Heart left ventricle (tissue), 13 donors: ENCODE measurements around the gene OR2AG1.

ENCODE experiments used
- POLR2A ChIP-seq, 2 donors: fragments of 450-650 bp; IDR thresholded peaks; one replicate each; pipeline ENCODE4 v1.6.1; 2017; ENCODE audit warnings: antibody characterized with exemption in 2 of 2, mild to moderate bottlenecking in 2 of 2, moderate library complexity in 2 of 2
- TF ChIP-seq, protein P1 (sequence below), 12 donors: fragments of 200-600 bp; sonication (generic) in 4 of 12; IDR thresholded peaks; one replicate each; pipeline versions ENCODE4 v1.5.0 to v1.8.0; 2018 to 2022; ENCODE audit warnings: antibody characterized with exemption in 12 of 12, mild to moderate bottlenecking in 5 of 12
- donor health status: ischemic (EF 13 %, LVEDD 7.1; RV severe dilation, severe dysfunction).
- donor health status: DM: no; HTN: yes; CAD: no.
- donor health status: DM: no; HTN: no; CAD: no.
- donor health status: ischemic (EF 25% LVEDD 6.9; RV normal size, moderate dysfunction).
- donor health status: ischemic (EF 25% LVEDD 5.7; RV mildly dilated, moderate dysfunction).
- donor health status: ischemic (EF 35%, LVEDD 5.7; RV mildly dilated, moderate dysfunction).
- donor health status: nonischemic (EF 11% LVEDD 7.7; RV severe dilation, severe dysfunction).
- donor health status: DM: yes; HTN: yes; CAD: no.
- donor health status: PGD.
- donor health status: ischemic (EF 29% LVEDD 5.4; RV normal size, mild dysfunction).
- donor health status: nonischemic (EF 23%, LVEDD 6.1; RV moderate dilation, normal function).

DNA sequence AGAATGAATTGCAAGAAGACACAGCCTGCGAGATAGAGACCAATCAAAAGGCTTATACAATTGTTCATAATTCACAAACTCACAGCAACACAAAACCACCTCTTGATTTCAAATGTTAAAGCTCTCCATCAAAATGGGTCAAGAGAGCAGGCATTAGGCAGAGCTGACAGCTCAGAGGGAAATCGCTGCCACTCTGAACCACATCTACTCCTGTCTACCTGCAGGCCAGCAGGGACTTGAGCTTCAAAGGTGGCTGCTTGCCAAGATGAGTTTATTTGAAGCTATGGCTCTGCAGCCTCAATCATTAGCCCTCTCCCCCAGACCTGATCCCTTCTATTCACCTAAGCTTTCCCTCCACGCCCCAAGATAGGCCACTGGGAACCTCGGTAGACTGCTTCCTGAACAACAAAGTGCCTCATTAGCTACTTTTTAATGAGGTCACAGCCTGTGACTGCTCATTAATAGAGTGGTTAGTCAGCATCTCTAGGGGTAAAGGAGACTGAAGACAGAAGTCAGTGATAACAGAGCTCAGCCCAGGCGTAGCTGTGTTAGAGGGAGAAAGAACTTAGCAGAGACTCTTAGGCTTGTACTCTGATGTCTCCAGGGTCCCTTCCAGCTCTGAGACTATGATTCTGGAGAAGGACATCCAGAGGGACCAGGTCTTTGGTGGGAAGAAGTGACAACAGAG, 41.5 kb downstream of the OR2AG1 start:
- TF ChIP-seq, protein P1, sequence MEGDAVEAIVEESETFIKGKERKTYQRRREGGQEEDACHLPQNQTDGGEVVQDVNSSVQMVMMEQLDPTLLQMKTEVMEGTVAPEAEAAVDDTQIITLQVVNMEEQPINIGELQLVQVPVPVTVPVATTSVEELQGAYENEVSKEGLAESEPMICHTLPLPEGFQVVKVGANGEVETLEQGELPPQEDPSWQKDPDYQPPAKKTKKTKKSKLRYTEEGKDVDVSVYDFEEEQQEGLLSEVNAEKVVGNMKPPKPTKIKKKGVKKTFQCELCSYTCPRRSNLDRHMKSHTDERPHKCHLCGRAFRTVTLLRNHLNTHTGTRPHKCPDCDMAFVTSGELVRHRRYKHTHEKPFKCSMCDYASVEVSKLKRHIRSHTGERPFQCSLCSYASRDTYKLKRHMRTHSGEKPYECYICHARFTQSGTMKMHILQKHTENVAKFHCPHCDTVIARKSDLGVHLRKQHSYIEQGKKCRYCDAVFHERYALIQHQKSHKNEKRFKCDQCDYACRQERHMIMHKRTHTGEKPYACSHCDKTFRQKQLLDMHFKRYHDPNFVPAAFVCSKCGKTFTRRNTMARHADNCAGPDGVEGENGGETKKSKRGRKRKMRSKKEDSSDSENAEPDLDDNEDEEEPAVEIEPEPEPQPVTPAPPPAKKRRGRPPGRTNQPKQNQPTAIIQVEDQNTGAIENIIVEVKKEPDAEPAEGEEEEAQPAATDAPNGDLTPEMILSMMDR (IDR thresholded peaks at IDR 0.05): no peak
- no peak for TF ChIP-seq POLR2A (IDR thresholded peaks at IDR 0.05)
